HEK293 (cell line): ENCODE data around the gene DHX57.

ENCODE experiments used
- CTCF ChIP-seq: fragments of 450-650 bp; formaldehyde crosslinking; IDR thresholded peaks from 2 replicates; pipeline ENCODE4 v1.5.1; 2016; ENCODE audit warnings: missing biosample characterization, missing genetic modification characterization
- GLIS2 ChIP-seq: fragments of 450-650 bp; formaldehyde crosslinking; IDR thresholded peaks from 2 replicates; pipeline ENCODE4 v1.5.1; 2016; ENCODE audit warnings: missing biosample characterization, missing genetic modification characterization
- PBX3 ChIP-seq: sonication (generic); formaldehyde crosslinking; IDR thresholded peaks from 2 replicates; pipeline ENCODE4 v1.8.1; 2022; ENCODE audit warnings: mild to moderate bottlenecking, moderate library complexity, missing genetic modification reagents
- PRDM10 ChIP-seq: fragments of 450-650 bp; formaldehyde crosslinking; IDR thresholded peaks from 2 replicates; pipeline ENCODE4 v1.5.1; 2016; ENCODE audit warnings: missing biosample characterization, missing genetic modification characterization
- REST ChIP-seq: fragments of 450-650 bp; formaldehyde crosslinking; IDR thresholded peaks from 2 replicates; pipeline ENCODE4 v1.5.1; 2016; ENCODE audit warnings: missing biosample characterization, missing genetic modification characterization
- ZBTB44 ChIP-seq: fragments of 450-650 bp; IDR thresholded peaks from 2 replicates; pipeline ENCODE4 v1.5.1; 2018; ENCODE audit warnings: missing biosample characterization, mild to moderate bottlenecking, missing genetic modification characterization
- ZBTB48 ChIP-seq: fragments of 450-650 bp; formaldehyde crosslinking; IDR thresholded peaks from 2 replicates; pipeline ENCODE4 v1.5.1; 2016; ENCODE audit warnings: missing biosample characterization, missing genetic modification characterization
- ZNF2 ChIP-seq: fragments of 450-650 bp; formaldehyde crosslinking; IDR thresholded peaks from 2 replicates; pipeline ENCODE4 v1.5.1; 2016; ENCODE audit warnings: missing biosample characterization, missing genetic modification characterization
- ZNF335 ChIP-seq: fragments of 450-650 bp; formaldehyde crosslinking; conservative IDR thresholded peaks from 2 replicates; pipeline ENCODE4 v1.5.1; 2016; ENCODE audit warnings: missing biosample characterization, missing genetic modification characterization
- ZNF341 ChIP-seq: fragments of 450-650 bp; formaldehyde crosslinking; IDR thresholded peaks from 2 replicates; pipeline ENCODE4; 2016; ENCODE audit warnings: low read depth, missing biosample characterization, missing genetic modification characterization
- ZNF549 ChIP-seq: fragments of 450-650 bp; IDR thresholded peaks from 2 replicates; pipeline ENCODE4 v1.5.1; 2018; ENCODE audit warnings: missing biosample characterization, missing genetic modification characterization, mild to moderate bottlenecking, inconsistent platforms, moderate library complexity
- ZNF600 ChIP-seq: fragments of 450-650 bp; formaldehyde crosslinking; IDR thresholded peaks from 2 replicates; pipeline ENCODE4 v1.5.1; 2016; ENCODE audit warnings: missing biosample characterization, missing genetic modification characterization
- ZNF610 ChIP-seq: fragments of 450-650 bp; formaldehyde crosslinking; IDR thresholded peaks from 2 replicates; pipeline ENCODE4 v1.5.1; 2016; ENCODE audit warnings: missing biosample characterization, missing genetic modification characterization, borderline replicate concordance
- ZNF658 ChIP-seq: fragments of 450-650 bp; formaldehyde crosslinking; IDR thresholded peaks from 2 replicates; pipeline ENCODE4; 2016; ENCODE audit warnings: missing biosample characterization, missing genetic modification characterization
- ZNF664 ChIP-seq: fragments of 450-650 bp; formaldehyde crosslinking; IDR thresholded peaks from 2 replicates; pipeline ENCODE4 v1.5.1; 2016; ENCODE audit warnings: missing biosample characterization, missing genetic modification characterization

DHX57 gene

GRCh38 chr2:38875576-38876367 is at the start of gene DHX57, which contains the start of gene MORN2 (continued):
- peak; percentile 81 for TF ChIP-seq REST (tag by site-specific recombination)
- no peak for TF ChIP-seq ZNF610 (tag by site-specific recombination)
- TF ChIP-seq PRDM10 (tag by site-specific recombination): peak; percentile 100
- peak; percentile 59; the same call in 1 of the 2 replicates for TF ChIP-seq GLIS2 (tag by site-specific recombination)
- peak; percentile 80 for TF ChIP-seq ZNF2 (tag by site-specific recombination)
- no peak for TF ChIP-seq ZNF658 (tag by site-specific recombination)
- TF ChIP-seq ZNF341 (tag by site-specific recombination): peak; percentile 99
- TF ChIP-seq ZNF549 (tag by site-specific recombination): no peak
- peak; percentile 81 for TF ChIP-seq ZNF335 (tag by site-specific recombination)
- TF ChIP-seq CTCF (tag by site-specific recombination): no peak; the same call in 1 of the 2 replicates
- TF ChIP-seq ZBTB44 (tag by site-specific recombination): no peak
- no peak for TF ChIP-seq PBX3
- TF ChIP-seq ZNF664 (tag by site-specific recombination): no peak
- peak; percentile 97 for TF ChIP-seq ZNF600
- TF ChIP-seq ZBTB48 (tag by site-specific recombination): 0 out of 2 replicates have a peak, but pooled peaks have one; percentile 30
